Neural progenitor cell (in vitro differentiated cells): ENCODE measurements around the gene GLB1L2. TPM values are rescaled to one million over a fixed set of nuclear protein-coding genes. Genes with fewer than 3 reads are reported as not detected.

Experiments used
- DNase-seq: peaks from one replicate; pipeline ENCODE4 v3.0.0-alpha.2; 2016; ENCODE audit warnings: low spot score
- H2AFZ ChIP-seq: fragments of 200-600 bp; sonication (generic); replicated peaks from 2 replicates; pipeline ENCODE4 v1.6.1; 2016; ENCODE audit warnings: antibody characterized with exemption
- H3F3A ChIP-seq: fragments of 200-600 bp; sonication (generic); 2 replicates; pipeline ENCODE4 v1.6.1; 2016; ENCODE audit warnings: antibody characterized with exemption, low read depth
- H3K27ac ChIP-seq: fragments of 200-600 bp; sonication (generic); 2 replicates; pipeline ENCODE4 v1.5.1; 2016; ENCODE audit warnings: mild to moderate bottlenecking
- H3K27me3 ChIP-seq: fragments of 200-600 bp; sonication (generic); 2 replicates; pipeline ENCODE4 v1.6.1; 2016; ENCODE audit warnings: mild to moderate bottlenecking, moderate library complexity
- H3K36me3 ChIP-seq: fragments of 200-600 bp; sonication (generic); 2 replicates; pipeline ENCODE4 v1.5.1; 2016
- H3K4me1 ChIP-seq: fragments of 200-600 bp; sonication (generic); 2 replicates; pipeline ENCODE4 v1.6.1; 2016; ENCODE audit warnings: mixed run types
- H3K4me2 ChIP-seq: fragments of 200-600 bp; sonication (generic); 2 replicates; pipeline ENCODE4 v1.6.1; 2016
- H3K4me3 ChIP-seq: fragments of 200-600 bp; sonication (generic); 2 replicates; pipeline ENCODE4 v1.5.1; 2016
- H3K79me2 ChIP-seq: fragments of 200-600 bp; sonication (generic); 2 replicates; pipeline ENCODE4 v1.6.1; 2016; ENCODE audit warnings: low read depth
- H3K9ac ChIP-seq: fragments of 200-600 bp; sonication (generic); 2 replicates; pipeline ENCODE4 v1.6.1; 2016
- H3K9me3 ChIP-seq: fragments of 200-600 bp; sonication (generic); 2 replicates; pipeline ENCODE4 v1.5.1; 2016; ENCODE audit warnings: low read depth
- H4K20me1 ChIP-seq: fragments of 200-600 bp; sonication (generic); 2 replicates; pipeline ENCODE4 v1.6.1; 2016; ENCODE audit warnings: low read depth
- H3K27ac Mint-ChIP-seq: 3 replicates; pipeline ENCODE4 v1.8.0; 2021; ENCODE audit warnings: mixed read lengths
- H3K27me3 Mint-ChIP-seq: 2 replicates; pipeline ENCODE4 v1.8.0; 2022; ENCODE audit warnings: low read depth, mild to moderate bottlenecking, inconsistent platforms, moderate library complexity, mixed read lengths; ENCODE audit not compliant: insufficient read depth
- H3K36me3 Mint-ChIP-seq: 3 replicates; pipeline ENCODE4 v1.8.0; 2021; ENCODE audit warnings: mixed read lengths
- H3K4me1 Mint-ChIP-seq: 3 replicates; pipeline ENCODE4 v1.8.0; 2021; ENCODE audit warnings: mixed read lengths
- H3K4me3 Mint-ChIP-seq: 3 replicates; pipeline ENCODE4 v1.8.0; 2021; ENCODE audit warnings: mild to moderate bottlenecking, moderate library complexity, mixed read lengths
- H3K9me3 Mint-ChIP-seq: 3 replicates; pipeline ENCODE4 v1.8.0; 2020; ENCODE audit warnings: mixed read lengths
- EZH2 ChIP-seq: fragments of 200-600 bp; sonication (generic); IDR thresholded peaks from 2 replicates; pipeline ENCODE4 v1.6.1; 2017; ENCODE audit warnings: antibody characterized with exemption, mild to moderate bottlenecking, moderate library complexity
- EZH2phosphoT487 ChIP-seq: fragments of 200-600 bp; sonication (generic); IDR thresholded peaks from 2 replicates; pipeline ENCODE4 v1.6.1; 2017; ENCODE audit warnings: antibody characterized with exemption
- total RNA-seq: library from RNA; depleted of rRNA; stranded (reverse); fragments of >200 nt; gene quantifications from 2 replicates; pipeline ENCODE4 v1.2.3, GENCODE V29; 2015; ENCODE audit warnings: low replicate concordance
- TF ChIP-seq, protein P1 (sequence below): fragments of 200-600 bp; sonication (generic); IDR thresholded peaks from 2 replicates; pipeline ENCODE4 v1.5.1; 2017; ENCODE audit warnings: antibody characterized with exemption, mild to moderate bottlenecking

Gene GLB1L2
- total RNA-seq, 1 donor from 2014 or later, result 2.0 TPM

DNA sequence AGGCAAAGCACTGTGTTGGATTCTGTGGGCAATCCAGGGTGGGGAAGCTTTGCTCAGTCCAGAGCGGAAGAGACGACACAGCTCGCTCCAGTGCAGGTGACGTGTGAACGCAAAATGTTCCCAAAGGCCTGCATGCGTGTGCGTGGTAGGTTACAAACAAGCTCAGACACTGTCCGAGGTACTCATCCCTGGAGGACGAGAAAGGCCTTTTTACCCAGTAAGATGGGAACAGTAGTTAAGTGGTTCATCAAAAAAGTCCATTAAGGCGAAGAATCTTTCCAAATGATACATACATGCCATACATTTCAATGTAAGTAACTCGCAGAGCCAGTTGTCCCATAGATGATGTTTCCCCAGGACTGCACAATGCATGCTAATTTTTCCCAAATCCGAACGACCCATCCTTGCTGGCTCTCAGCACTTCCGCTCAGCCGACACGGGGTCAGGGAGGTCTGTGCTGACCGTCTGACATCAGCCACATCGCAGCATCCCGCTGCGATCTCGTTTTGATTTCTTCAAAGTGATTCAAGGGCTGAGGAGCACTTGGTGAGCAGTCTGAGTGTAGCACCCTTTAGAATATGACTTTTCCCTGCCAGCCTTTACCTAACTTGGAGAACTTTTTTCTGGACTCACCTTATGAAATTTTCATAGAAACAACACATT, 61.3 kb downstream of the GLB1L2 start:
- H3K4me1 Mint-ChIP-seq, result peaks cover 26% of the 10 kb centered on the region
- no peaks in the 10 kb centered on the region for H3K27me3 ChIP-seq
- H3K36me3 Mint-ChIP-seq, result peaks cover 2% of the 10 kb centered on the region
- H3F3A ChIP-seq, result no peaks in the 10 kb centered on the region
- H3K79me2 ChIP-seq, result peaks cover 6% of the 10 kb centered on the region
- H2AFZ ChIP-seq, result no peak overlapping the region
- no peaks in the 10 kb centered on the region for H3K9me3 Mint-ChIP-seq
- H3K4me1 ChIP-seq, result peaks cover 8% of the 10 kb centered on the region
- no peak overlapping the region for H3K9ac ChIP-seq
- H3K4me3 ChIP-seq, result no peak overlapping the region
- no peak overlapping the region for H3K27ac Mint-ChIP-seq
- H3K4me2 ChIP-seq, result no peak overlapping the region
- no peak overlapping the region for H3K4me3 Mint-ChIP-seq
- no peaks in the 10 kb centered on the region for H3K9me3 ChIP-seq
- no peak for DNase-seq
- no peaks in the 10 kb centered on the region for H3K27me3 Mint-ChIP-seq
- peaks cover 67% of the 10 kb centered on the region for H4K20me1 ChIP-seq
- no peak overlapping the region for H3K27ac ChIP-seq
- TF ChIP-seq EZH2 (no peak), EZH2phosphoT487 (no peak)
- TF ChIP-seq, protein P1, sequence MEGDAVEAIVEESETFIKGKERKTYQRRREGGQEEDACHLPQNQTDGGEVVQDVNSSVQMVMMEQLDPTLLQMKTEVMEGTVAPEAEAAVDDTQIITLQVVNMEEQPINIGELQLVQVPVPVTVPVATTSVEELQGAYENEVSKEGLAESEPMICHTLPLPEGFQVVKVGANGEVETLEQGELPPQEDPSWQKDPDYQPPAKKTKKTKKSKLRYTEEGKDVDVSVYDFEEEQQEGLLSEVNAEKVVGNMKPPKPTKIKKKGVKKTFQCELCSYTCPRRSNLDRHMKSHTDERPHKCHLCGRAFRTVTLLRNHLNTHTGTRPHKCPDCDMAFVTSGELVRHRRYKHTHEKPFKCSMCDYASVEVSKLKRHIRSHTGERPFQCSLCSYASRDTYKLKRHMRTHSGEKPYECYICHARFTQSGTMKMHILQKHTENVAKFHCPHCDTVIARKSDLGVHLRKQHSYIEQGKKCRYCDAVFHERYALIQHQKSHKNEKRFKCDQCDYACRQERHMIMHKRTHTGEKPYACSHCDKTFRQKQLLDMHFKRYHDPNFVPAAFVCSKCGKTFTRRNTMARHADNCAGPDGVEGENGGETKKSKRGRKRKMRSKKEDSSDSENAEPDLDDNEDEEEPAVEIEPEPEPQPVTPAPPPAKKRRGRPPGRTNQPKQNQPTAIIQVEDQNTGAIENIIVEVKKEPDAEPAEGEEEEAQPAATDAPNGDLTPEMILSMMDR, result no peak
- H3K36me3 ChIP-seq, result no peaks in the 10 kb centered on the region

DNA sequence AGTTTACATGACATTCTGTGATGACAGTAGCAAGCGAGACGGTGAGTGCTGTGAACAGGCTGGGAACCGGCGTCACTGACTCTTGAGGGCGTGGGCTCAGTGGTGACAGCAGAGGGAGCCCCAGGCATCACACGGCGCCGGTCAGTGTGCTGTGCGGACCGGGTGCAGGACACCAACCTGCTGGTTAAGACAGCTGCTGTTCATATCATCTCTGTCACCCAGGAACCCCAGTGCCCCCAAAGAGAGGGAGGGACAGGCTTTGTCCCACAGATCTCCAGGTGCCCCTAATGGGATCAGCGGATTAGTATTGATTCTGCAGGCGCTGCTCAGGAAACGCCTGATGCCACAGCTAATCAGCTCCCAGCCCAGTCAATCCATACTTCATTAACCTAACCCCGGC, 61.9 kb downstream of the GLB1L2 start:
- no peak overlapping the region for H3K27ac ChIP-seq
- H3K4me1 ChIP-seq, result peaks cover 8% of the 10 kb centered on the region
- H3F3A ChIP-seq, result no peaks in the 10 kb centered on the region
- H3K9me3 ChIP-seq, result no peaks in the 10 kb centered on the region
- H3K4me3 ChIP-seq, result no peak overlapping the region
- H3K79me2 ChIP-seq, result peaks cover 8% of the 10 kb centered on the region
- peaks cover 69% of the 10 kb centered on the region for H4K20me1 ChIP-seq
- H3K4me2 ChIP-seq, result peak overlapping the region; percentile 22
- H3K27me3 ChIP-seq, result no peaks in the 10 kb centered on the region
- no peaks in the 10 kb centered on the region for H3K36me3 ChIP-seq
- peak; percentile 64 for DNase-seq
- H3K9ac ChIP-seq, result no peak overlapping the region
- H3K27ac Mint-ChIP-seq, result peak overlapping the region; percentile 60
- peaks cover 2% of the 10 kb centered on the region for H3K36me3 Mint-ChIP-seq
- H3K27me3 Mint-ChIP-seq, result no peaks in the 10 kb centered on the region
- no peak for TF ChIP-seq EZH2
- TF ChIP-seq, protein P1, result peak; percentile 51
- TF ChIP-seq EZH2phosphoT487, result no peak
- H3K4me1 Mint-ChIP-seq, result peaks cover 26% of the 10 kb centered on the region
- no peak overlapping the region for H2AFZ ChIP-seq
- H3K4me3 Mint-ChIP-seq, result no peak overlapping the region
- H3K9me3 Mint-ChIP-seq, result no peaks in the 10 kb centered on the region

DNA sequence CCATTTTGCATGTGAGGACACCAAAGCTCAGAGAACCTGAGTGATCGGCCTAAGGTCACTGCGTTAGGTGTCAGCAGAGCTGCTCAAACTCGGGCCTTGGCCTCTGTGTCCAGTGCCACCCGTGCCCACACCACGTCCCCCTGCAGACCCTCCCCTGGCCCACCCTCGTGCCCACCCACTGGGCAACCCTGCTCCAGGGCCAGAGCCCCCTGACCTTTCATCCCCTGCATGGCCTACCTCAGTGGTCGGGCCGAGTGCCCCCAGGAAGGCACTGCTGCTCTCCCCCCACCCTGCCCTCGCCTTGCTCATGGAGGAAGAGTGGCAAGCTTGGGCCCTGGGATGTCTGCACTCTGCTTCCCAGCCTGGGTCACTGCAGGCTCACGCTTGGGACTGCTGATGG, 62.5 kb downstream of the GLB1L2 start:
- H3K9me3 Mint-ChIP-seq, result no peaks in the 10 kb centered on the region
- peak overlapping the region; percentile 49 for H3K4me3 Mint-ChIP-seq
- peaks cover 28% of the 10 kb centered on the region for H3K4me1 Mint-ChIP-seq
- H3K27me3 Mint-ChIP-seq, result no peaks in the 10 kb centered on the region
- no peaks in the 10 kb centered on the region for H3K27me3 ChIP-seq
- no peak overlapping the region for H3K4me2 ChIP-seq
- no peak for TF ChIP-seq EZH2phosphoT487
- TF ChIP-seq EZH2, result no peak
- TF ChIP-seq, protein P1, result no peak
- H3K4me3 ChIP-seq, result no peak overlapping the region
- H3K9ac ChIP-seq, result no peak overlapping the region
- no peaks in the 10 kb centered on the region for H3F3A ChIP-seq
- peaks cover 8% of the 10 kb centered on the region for H3K4me1 ChIP-seq
- peaks cover 15% of the 10 kb centered on the region for H3K79me2 ChIP-seq
- no peak overlapping the region for H2AFZ ChIP-seq
- peaks cover 2% of the 10 kb centered on the region for H3K36me3 Mint-ChIP-seq
- DNase-seq, result no peak
- no peak overlapping the region for H3K27ac ChIP-seq
- no peaks in the 10 kb centered on the region for H3K9me3 ChIP-seq
- peaks cover 76% of the 10 kb centered on the region for H4K20me1 ChIP-seq
- H3K27ac Mint-ChIP-seq, result peak overlapping the region; percentile 91
- no peaks in the 10 kb centered on the region for H3K36me3 ChIP-seq
